Activated CD8-positive, alpha-beta T cell treated with anti-CD3 and anti-CD28 coated beads, Interleukin-2, amount 10 ng/mL, durations not matched to agents 7 days and 5 days (primary cell): Measurements from ENCODE around the gene CPSF6. TPM values are rescaled to one million over a fixed set of nuclear protein-coding genes. Genes with fewer than 3 reads are reported as not detected.
"Not testable (repeated sequence)": the region's sequence is repeated elsewhere in the genome, so short reads cannot be mapped to it uniquely, and the experiment has no call there.

Experiments
- ATAC-seq: fragments of 150-1000 bp; cut with Tn5 transposase; one replicate; pipeline ENCODE4 v1.10.0; 2021; ENCODE audit warnings: moderate library complexity
- CTCF ChIA-PET: fragments of 350-600 bp; sonication (Branson Sonifier 250); formaldehyde crosslinking; loops from one replicate; lab custom pipeline; 2021; ENCODE audit warnings: antibody characterized with exemption; lab: Charles Lee
- POLR2A ChIA-PET: fragments of 350-600 bp; sonication (Branson Sonifier 250); formaldehyde crosslinking; loops from one replicate; lab custom pipeline; 2021; ENCODE audit warnings: antibody characterized with exemption; lab: Charles Lee
- DNase-seq: peaks from one replicate; pipeline ENCODE4 v3.0.0-alpha.2; 2020
- H3K27ac Mint-ChIP-seq: one replicate; pipeline ENCODE4 v1.8.0; 2021; ENCODE audit warnings: mild to moderate bottlenecking, mixed read lengths
- H3K27me3 Mint-ChIP-seq: one replicate; pipeline ENCODE4 v1.8.0; 2021; ENCODE audit warnings: low read depth, mixed read lengths
- H3K36me3 Mint-ChIP-seq: one replicate; pipeline ENCODE4 v1.8.0; 2021; ENCODE audit warnings: low read depth, mixed read lengths
- H3K4me1 Mint-ChIP-seq: one replicate; pipeline ENCODE4 v1.8.0; 2021; ENCODE audit warnings: low read depth, mixed read lengths
- H3K4me3 Mint-ChIP-seq: one replicate; pipeline ENCODE4 v1.8.0; 2021; ENCODE audit warnings: mild to moderate bottlenecking, mixed read lengths
- H3K9me3 Mint-ChIP-seq: one replicate; pipeline ENCODE4 v1.8.0; 2022; ENCODE audit warnings: mixed read lengths; ENCODE audit not compliant: insufficient read depth
- total RNA-seq, 2 experiments: library from RNA; stranded (reverse); gene quantifications; one replicate each; pipeline ENCODE4 v1.2.3, GENCODE V29; 2021

Gene CPSF6
- 10 to 100 TPM; 95.6 to 97.8 TPM for total RNA-seq

GRCh38 chr12:69239352-69239921 lies at the start of gene CPSF6:
TSS of gene CPSF6 (plus strand) at chr12:69239569. CDS start at chr12:69239647, 78 bp downstream.
- peak within 1 kb of the TSS; percentile 97 for H3K27ac Mint-ChIP-seq
- H3K4me3 Mint-ChIP-seq, result peak within 1 kb of the TSS; percentile 93
- H3K4me1 Mint-ChIP-seq, result peaks cover 45% of the 10 kb centered on the region
- peak; percentile 97 for DNase-seq
- CTCF ChIA-PET, result interaction anchor here (0.9 to 8.0 kb wide), 2 partner anchors 14 to 83 kb away, joined by 5 to 41 read pairs; no protein-coding TSS in a partner anchor
- H3K27me3 Mint-ChIP-seq, result no peaks in the 10 kb centered on the region
- POLR2A ChIA-PET, result interaction anchor here (0.9 to 1.8 kb wide), 4 partner anchors 19 to 134 kb away, joined by 3 to 11 read pairs (median 4); no protein-coding TSS in a partner anchor
- ATAC-seq, result peak; percentile 92
- H3K36me3 Mint-ChIP-seq, result peaks cover 25% of the 10 kb centered on the region
- H3K9me3 Mint-ChIP-seq, result no peaks in the 10 kb centered on the region

GRCh38 chr12:69196302-69197288 lies 42.8 kb upstream of the CPSF6 start:
- ChIA-PET POLR2A (no interaction called here), CTCF (interaction anchor here (0.8 to 1.3 kb wide), 3 partner anchors 41 to 45 kb away, joined by 3 to 4 read pairs (median 3); no protein-coding TSS in a partner anchor)
- Mint-ChIP-seq H3K4me1 (no peaks in the 10 kb centered on the region), H3K27me3 (peaks cover 1% of the 10 kb centered on the region), H3K27ac (no peak overlapping the region), H3K36me3 (peaks cover 2% of the 10 kb centered on the region), H3K9me3 (peaks cover 41% of the 10 kb centered on the region), H3K4me3 (no peak overlapping the region)
- no peak for ATAC-seq
- DNase-seq, result no peak

GRCh38 chr12:69199976-69200375 lies 39.4 kb upstream of the CPSF6 start:
- CTCF ChIA-PET, ATAC-seq, H3K36me3 Mint-ChIP-seq, DNase-seq, H3K27me3 Mint-ChIP-seq, H3K4me3 Mint-ChIP-seq, H3K27ac Mint-ChIP-seq, H3K4me1 Mint-ChIP-seq: not testable (repeated sequence)
- POLR2A ChIA-PET, result interaction anchor here (0.6 kb wide), 1 partner anchor 431 kb away, joined by 3 read pairs; no protein-coding TSS in a partner anchor
- H3K9me3 Mint-ChIP-seq, result peaks cover 31% of the 10 kb centered on the region

GRCh38 chr12:69204191-69204590 lies 35.2 kb upstream of the CPSF6 start:
- peaks cover 23% of the 10 kb centered on the region for H3K9me3 Mint-ChIP-seq
- ChIA-PET CTCF (no interaction called here), POLR2A (no interaction called here)
- no peaks in the 10 kb centered on the region for H3K27me3 Mint-ChIP-seq
- no peaks in the 10 kb centered on the region for H3K4me1 Mint-ChIP-seq
- H3K4me3 Mint-ChIP-seq, result no peak overlapping the region
- no peak overlapping the region for H3K27ac Mint-ChIP-seq
- DNase-seq (no peak), ATAC-seq (no peak)
- no peaks in the 10 kb centered on the region for H3K36me3 Mint-ChIP-seq

- Mint-ChIP-seq H3K4me1 (no peaks in the 10 kb centered on the region), H3K4me3 (no peak overlapping the region), H3K9me3 (peaks cover 4% of the 10 kb centered on the region), H3K36me3 (no peaks in the 10 kb centered on the region), H3K27me3 (peaks cover 2% of the 10 kb centered on the region), H3K27ac (no peak overlapping the region)
- ATAC-seq, result no peak
- ChIA-PET CTCF (no interaction called here), POLR2A (no interaction called here)
- DNase-seq, result no peak
These were observed 28.7 kb upstream of the CPSF6 start for GRCh38 chr12:69210661-69211060.

GRCh38 chr12:69211160-69211559 lies 28.2 kb upstream of the CPSF6 start:
- Mint-ChIP-seq H3K36me3 (no peaks in the 10 kb centered on the region), H3K27me3 (peaks cover 2% of the 10 kb centered on the region), H3K27ac (no peak overlapping the region), H3K9me3 (peaks cover 4% of the 10 kb centered on the region), H3K4me3 (no peak overlapping the region), H3K4me1 (no peaks in the 10 kb centered on the region)
- ChIA-PET POLR2A (no interaction called here), CTCF (no interaction called here)
- DNase-seq (no peak), ATAC-seq (no peak)

- Mint-ChIP-seq H3K27ac (no peak overlapping the region), H3K36me3 (no peaks in the 10 kb centered on the region), H3K27me3 (peaks cover 2% of the 10 kb centered on the region), H3K9me3 (no peaks in the 10 kb centered on the region), H3K4me3 (no peak overlapping the region), H3K4me1 (no peaks in the 10 kb centered on the region)
- DNase-seq, result no peak
- no peak for ATAC-seq
- CTCF ChIA-PET, result interaction anchor here (0.7 to 1.3 kb wide), 3 partner anchors 58 to 860 kb away, joined by 3 to 5 read pairs (median 4); no protein-coding TSS in a partner anchor
- POLR2A ChIA-PET, result interaction anchor here (0.6 kb wide), 1 partner anchor 1452 kb away, joined by 3 read pairs; no protein-coding TSS in a partner anchor
These were observed 25.2 kb upstream of the CPSF6 start for GRCh38 chr12:69214169-69214568.

- Mint-ChIP-seq H3K27ac (no peak overlapping the region), H3K4me1 (no peaks in the 10 kb centered on the region), H3K9me3 (no peaks in the 10 kb centered on the region), H3K36me3 (no peaks in the 10 kb centered on the region), H3K27me3 (no peaks in the 10 kb centered on the region), H3K4me3 (no peak overlapping the region)
- no peak for DNase-seq
- ATAC-seq, result no peak
- POLR2A ChIA-PET, result no interaction called here
- CTCF ChIA-PET, result no interaction called here
These were observed 14.0 kb upstream of the CPSF6 start for GRCh38 chr12:69225251-69225910.

GRCh38 chr12:69231479-69231878 lies 7.9 kb upstream of the CPSF6 start:
- ChIA-PET CTCF (interaction anchor here (1.1 to 1.5 kb wide), 2 partner anchors 10 to 75 kb away, joined by 3 to 4 read pairs; no protein-coding TSS in a partner anchor), POLR2A (no interaction called here)
- no peak overlapping the region for H3K4me3 Mint-ChIP-seq
- no peak for ATAC-seq
- peaks cover 11% of the 10 kb centered on the region for H3K9me3 Mint-ChIP-seq
- H3K4me1 Mint-ChIP-seq, result no peaks in the 10 kb centered on the region
- peaks cover 9% of the 10 kb centered on the region for H3K36me3 Mint-ChIP-seq
- DNase-seq, result no peak
- H3K27me3 Mint-ChIP-seq, result no peaks in the 10 kb centered on the region
- H3K27ac Mint-ChIP-seq, result no peak overlapping the region

GRCh38 chr12:69238589-69239351 lies 599 bp upstream of the CPSF6 start:
- DNase-seq, result no peak
- Mint-ChIP-seq H3K9me3 (peaks cover under 1% of the 10 kb centered on the region), H3K36me3 (peaks cover 25% of the 10 kb centered on the region), H3K4me3 (peak overlapping the region; percentile 82), H3K27ac (peak overlapping the region; percentile 94), H3K27me3 (no peaks in the 10 kb centered on the region), H3K4me1 (peaks cover 44% of the 10 kb centered on the region)
- ATAC-seq, result peak; percentile 2
- ChIA-PET POLR2A (interaction anchor here (0.9 to 1.8 kb wide), 4 partner anchors 20 to 134 kb away, joined by 3 to 11 read pairs (median 4); no protein-coding TSS in a partner anchor), CTCF (interaction anchor here (8.0 kb wide), 1 partner anchor 14 kb away, joined by 41 read pairs; no protein-coding TSS in a partner anchor)
